Measurements from ENCODE around the gene TMEM119. TPM values are rescaled to one million over a fixed set of nuclear protein-coding genes. Genes with fewer than 3 reads are reported as not detected.
"Not testable (repeated sequence)": the region's sequence is repeated elsewhere in the genome, so short reads cannot be mapped to it uniquely, and the experiment has no call there.

Gene TMEM119
- total and polyA plus RNA-seq, 2 of the 4 experiments (the other 2 are of a cell fraction) = 8.1 to 9.2 TPM

- H3K14ac ChIP-seq (replicated peaks; ENCODE audit: low read depth, low read length); H4K91ac ChIP-seq (ENCODE audit: insufficient read depth, low read depth, low read length); H4K20me1 ChIP-seq (ENCODE audit: insufficient read depth, low read length); H3K9ac ChIP-seq (ENCODE audit: low read depth, low read length); H3K9me1 ChIP-seq (ENCODE audit: insufficient read depth, low read length); H2BK15ac ChIP-seq (ENCODE audit: low read depth, low read length); DNase-seq; H3K27me3 ChIP-seq (ENCODE audit: control insufficient read depth, insufficient read depth, low read length); H2AK9ac ChIP-seq (replicated peaks; ENCODE audit: low read depth, low read length, poor library complexity); H3K4me1 ChIP-seq (ENCODE audit: control insufficient read depth, insufficient read depth, low read length); intact Hi-C loops (cut with micrococcal nuclease); POLR2A ChIA-PET (ENCODE audit: unreplicated experiment); H2BK5ac ChIP-seq (ENCODE audit: low read depth, low read length, poor library complexity, severe bottlenecking); H2BK20ac ChIP-seq (ENCODE audit: low read depth, low read length); H2BK120ac ChIP-seq (ENCODE audit: low read depth, low read length); H3K23ac ChIP-seq (ENCODE audit: low read depth, low read length); H3K18ac ChIP-seq (ENCODE audit: low read depth, low read length); H4K8ac ChIP-seq (ENCODE audit: low read depth in 2 of 2, low read length in 2 of 2); H3K36me3 ChIP-seq (ENCODE audit: control insufficient read depth, insufficient read depth, low read length); H3K4me2 ChIP-seq (ENCODE audit: low read depth, low read length); H2AK5ac ChIP-seq (ENCODE audit: low read depth, low read length); H4K5ac ChIP-seq (ENCODE audit: low read depth, low read length); H3K79me1 ChIP-seq (ENCODE audit: low read depth in 1 of 2, low read length in 2 of 2); H3K4ac ChIP-seq (ENCODE audit: low read depth, low read length); H3K4me3 ChIP-seq (ENCODE audit: insufficient read depth, low read depth, low read length); dilution Hi-C loops (cut with HindIII; ENCODE audit: low sequenced_read_pairs, unreplicated experiment); H3K9me3 ChIP-seq (ENCODE audit: control insufficient read depth, insufficient read depth, low read length); H3K27ac ChIP-seq (ENCODE audit: insufficient read depth, low read length); H2AFZ ChIP-seq (replicated peaks; ENCODE audit: low read length, poor library complexity); BruUV-seq (replicated peaks); in situ Hi-C loops (cut with MboI; ENCODE audit: low sequenced_read_pairs); ATAC-seq (ENCODE audit: low read depth); H3K56ac ChIP-seq (ENCODE audit: extremely low read depth, insufficient read depth, low read length): not testable (repeated sequence)
- WGBS, 2 experiments (ENCODE audit: extremely low coverage in 2 of 2, insufficient read length in 1 of 2) = no CpG with 5 or more reads among the region's 1 CpG
- CTCF ChIA-PET = interaction anchor here (0.6 to 2.2 kb wide), 5 partner anchors 19 to 971 kb away, joined by 3 to 8 read pairs (median 7); no protein-coding TSS in a partner anchor
These were observed 23.6 kb downstream of the TMEM119 start for GRCh38 chr12:108574276-108574675.

Measured in IMR-90 (cell line).